ENCODE measurements around the gene SLC35A1.

DNA sequence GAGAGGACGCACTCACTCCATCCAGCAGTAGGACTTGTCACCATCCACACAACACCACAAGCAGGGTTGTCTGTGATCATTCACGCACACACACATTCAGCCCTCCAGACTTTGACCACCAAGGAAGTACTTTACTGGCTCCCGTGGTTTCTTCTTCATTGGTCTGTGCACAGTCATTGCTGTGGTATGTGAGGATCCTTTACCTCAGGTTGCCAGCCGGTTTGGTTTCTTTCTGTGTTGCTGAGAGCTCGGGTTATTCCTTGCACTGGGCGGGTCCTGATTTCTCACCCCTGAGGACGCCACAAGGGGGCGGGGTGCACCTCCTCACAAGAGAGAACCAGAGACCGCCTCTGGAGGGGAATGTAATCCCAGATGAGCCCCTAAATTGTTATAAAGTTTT lies 11.2 kb downstream of the SLC35A1 start:
- TF ChIP-seq FOXP2 (optimal IDR thresholded peaks at IDR 0.05; ENCODE audit: borderline replicate concordance, extremely low read depth, extremely low read length, insufficient read depth) (no peak), SIN3A (IDR thresholded peaks at IDR 0.05; ENCODE audit: borderline replicate concordance, insufficient read depth, low read length) (no peak), POLR2AphosphoS5 (IDR thresholded peaks at IDR 0.05; ENCODE audit: low read depth, low read length) (no peak)
- TF ChIP-seq, protein P1, sequence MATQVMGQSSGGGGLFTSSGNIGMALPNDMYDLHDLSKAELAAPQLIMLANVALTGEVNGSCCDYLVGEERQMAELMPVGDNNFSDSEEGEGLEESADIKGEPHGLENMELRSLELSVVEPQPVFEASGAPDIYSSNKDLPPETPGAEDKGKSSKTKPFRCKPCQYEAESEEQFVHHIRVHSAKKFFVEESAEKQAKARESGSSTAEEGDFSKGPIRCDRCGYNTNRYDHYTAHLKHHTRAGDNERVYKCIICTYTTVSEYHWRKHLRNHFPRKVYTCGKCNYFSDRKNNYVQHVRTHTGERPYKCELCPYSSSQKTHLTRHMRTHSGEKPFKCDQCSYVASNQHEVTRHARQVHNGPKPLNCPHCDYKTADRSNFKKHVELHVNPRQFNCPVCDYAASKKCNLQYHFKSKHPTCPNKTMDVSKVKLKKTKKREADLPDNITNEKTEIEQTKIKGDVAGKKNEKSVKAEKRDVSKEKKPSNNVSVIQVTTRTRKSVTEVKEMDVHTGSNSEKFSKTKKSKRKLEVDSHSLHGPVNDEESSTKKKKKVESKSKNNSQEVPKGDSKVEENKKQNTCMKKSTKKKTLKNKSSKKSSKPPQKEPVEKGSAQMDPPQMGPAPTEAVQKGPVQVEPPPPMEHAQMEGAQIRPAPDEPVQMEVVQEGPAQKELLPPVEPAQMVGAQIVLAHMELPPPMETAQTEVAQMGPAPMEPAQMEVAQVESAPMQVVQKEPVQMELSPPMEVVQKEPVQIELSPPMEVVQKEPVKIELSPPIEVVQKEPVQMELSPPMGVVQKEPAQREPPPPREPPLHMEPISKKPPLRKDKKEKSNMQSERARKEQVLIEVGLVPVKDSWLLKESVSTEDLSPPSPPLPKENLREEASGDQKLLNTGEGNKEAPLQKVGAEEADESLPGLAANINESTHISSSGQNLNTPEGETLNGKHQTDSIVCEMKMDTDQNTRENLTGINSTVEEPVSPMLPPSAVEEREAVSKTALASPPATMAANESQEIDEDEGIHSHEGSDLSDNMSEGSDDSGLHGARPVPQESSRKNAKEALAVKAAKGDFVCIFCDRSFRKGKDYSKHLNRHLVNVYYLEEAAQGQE (IDR thresholded peaks at IDR 0.05; ENCODE audit: insufficient read depth in 1 of 2, low read depth in 2 of 2, low read length in 2 of 2): no peak

All from PFSK-1 (cell line).